IMR-90 (cell line): Measurements from ENCODE around the gene CCDC182. TPM values are rescaled to one million over a fixed set of nuclear protein-coding genes. Genes with fewer than 3 reads are reported as not detected.

ENCODE experiments used
- ATAC-seq: fragments of 200-7000 bp; cut with Tn5 transposase; 2 replicates; pipeline ENCODE4 v1.9.1; 2020; ENCODE audit warnings: low read depth, mild to moderate bottlenecking, moderate library complexity
- BruUV-seq: library from RNA; stranded (reverse); fragments of 400-500 nt; replicated peaks from 2 replicates; lab custom pipeline; 2021; lab: Mats Ljungman, UMichigan
- CTCF ChIA-PET: fragments of 300-600 bp; formaldehyde crosslinking; extraction: SDS; loops from one replicate; lab custom pipeline; 2021; ENCODE audit warnings: antibody characterized with exemption; lab: Yijun Ruan, JAX
- POLR2A ChIA-PET: fragments of 300-600 bp; sonication (Branson Sonifier 250); formaldehyde crosslinking; loops from one replicate; lab custom pipeline; 2022; ENCODE audit warnings: antibody characterized with exemption; ENCODE audit not compliant: unreplicated experiment; lab: Charles Lee
- DNase-seq: peaks from one replicate; pipeline ENCODE4 v3.0.0; 2013
- H2AFZ ChIP-seq: replicated peaks from 2 replicates; pipeline ENCODE3; 2013; ENCODE audit warnings: low read length, mild to moderate bottlenecking; ENCODE audit not compliant: poor library complexity
- H2AK5ac ChIP-seq: 2 replicates; pipeline ENCODE4 v1.6.1; 2013; ENCODE audit warnings: low read depth, low read length, inconsistent platforms
- H2AK9ac ChIP-seq: replicated peaks from 2 replicates; pipeline ENCODE3; 2013; ENCODE audit warnings: mild to moderate bottlenecking, low read depth, low read length, moderate library complexity; ENCODE audit not compliant: poor library complexity
- H2BK120ac ChIP-seq: 2 replicates; pipeline ENCODE4 v1.6.1; 2013; ENCODE audit warnings: low read depth, low read length, inconsistent platforms
- H2BK15ac ChIP-seq: 3 replicates; pipeline ENCODE4 v1.6.1; 2013; ENCODE audit warnings: low read depth, low read length, inconsistent platforms
- H2BK20ac ChIP-seq: 2 replicates; pipeline ENCODE4 v1.6.1; 2013; ENCODE audit warnings: low read depth, mild to moderate bottlenecking, inconsistent platforms, low read length, moderate library complexity
- H2BK5ac ChIP-seq: 2 replicates; pipeline ENCODE4 v1.6.1; 2013; ENCODE audit warnings: mild to moderate bottlenecking, low read depth, low read length, inconsistent platforms; ENCODE audit not compliant: poor library complexity, severe bottlenecking
- H3K14ac ChIP-seq: replicated peaks from 2 replicates; pipeline ENCODE4 v1.6.1; 2013; ENCODE audit warnings: low read depth, low read length, inconsistent platforms
- H3K18ac ChIP-seq: 2 replicates; pipeline ENCODE4 v1.6.1; 2013; ENCODE audit warnings: low read depth, low read length, control low read depth
- H3K23ac ChIP-seq: 2 replicates; pipeline ENCODE4 v1.6.1; 2013; ENCODE audit warnings: low read depth, low read length, inconsistent platforms
- H3K27ac ChIP-seq: 2 replicates; pipeline ENCODE4 v1.5.1; 2013; ENCODE audit warnings: mild to moderate bottlenecking, control low read depth, low read length; ENCODE audit not compliant: insufficient read depth
- H3K27me3 ChIP-seq: 2 replicates; pipeline ENCODE4 v1.6.1; 2013; ENCODE audit warnings: low read length; ENCODE audit not compliant: control insufficient read depth, insufficient read depth
- H3K36me3 ChIP-seq: 2 replicates; pipeline ENCODE4 v1.6.1; 2013; ENCODE audit warnings: low read length, mixed read lengths; ENCODE audit not compliant: control insufficient read depth, insufficient read depth
- H3K4ac ChIP-seq: 2 replicates; pipeline ENCODE4 v1.6.1; 2013; ENCODE audit warnings: low read depth, low read length, inconsistent platforms
- H3K4me1 ChIP-seq: 2 replicates; pipeline ENCODE4 v1.6.1; 2013; ENCODE audit warnings: low read length, mixed read lengths; ENCODE audit not compliant: control insufficient read depth, insufficient read depth
- H3K4me2 ChIP-seq: 2 replicates; pipeline ENCODE4 v1.6.1; 2013; ENCODE audit warnings: low read depth, mild to moderate bottlenecking, control low read depth, low read length, moderate library complexity
- H3K4me3 ChIP-seq: 2 replicates; pipeline ENCODE4 v1.5.1; 2013; ENCODE audit warnings: low read depth, mild to moderate bottlenecking, control low read depth, low read length, moderate library complexity; ENCODE audit not compliant: insufficient read depth
- H3K56ac ChIP-seq: 2 replicates; pipeline ENCODE4 v1.6.1; 2013; ENCODE audit warnings: low read length, inconsistent platforms; ENCODE audit not compliant: insufficient read depth; ENCODE audit errors: extremely low read depth
- H3K79me1 ChIP-seq, 2 experiments: 2 replicates each; pipeline ENCODE4 v1.6.1; 2013; ENCODE audit warnings: low read length in 2 of 2, inconsistent platforms in 1 of 2, low read depth in 1 of 2
- H3K9ac ChIP-seq: 2 replicates; pipeline ENCODE4 v1.6.1; 2013; ENCODE audit warnings: low read depth, low read length, control low read depth
- H3K9me1 ChIP-seq: 2 replicates; pipeline ENCODE4 v1.6.1; 2013; ENCODE audit warnings: low read length, inconsistent platforms; ENCODE audit not compliant: insufficient read depth
- H3K9me3 ChIP-seq: 2 replicates; pipeline ENCODE4 v1.6.1; 2013; ENCODE audit warnings: low read length; ENCODE audit not compliant: control insufficient read depth, insufficient read depth
- H4K20me1 ChIP-seq: 2 replicates; pipeline ENCODE4 v1.6.1; 2013; ENCODE audit warnings: low read length, inconsistent platforms; ENCODE audit not compliant: insufficient read depth
- H4K5ac ChIP-seq: 2 replicates; pipeline ENCODE4 v1.6.1; 2013; ENCODE audit warnings: mild to moderate bottlenecking, low read depth, low read length, control low read depth
- H4K8ac ChIP-seq, 2 experiments: 2 replicates each; pipeline ENCODE4 v1.6.1; 2013; ENCODE audit warnings: low read depth in 2 of 2, low read length in 2 of 2, control low read depth in 1 of 2, inconsistent platforms in 1 of 2
- H4K91ac ChIP-seq: 2 replicates; pipeline ENCODE4 v1.6.1; 2013; ENCODE audit warnings: low read depth, low read length, inconsistent platforms; ENCODE audit not compliant: insufficient read depth
- BHLHE40 ChIP-seq: fragments of 150-350 bp; IDR thresholded peaks from 2 replicates; pipeline ENCODE4 v1.6.1; 2016; ENCODE audit warnings: mild to moderate bottlenecking, low read depth, low read length
- CEBPB ChIP-seq: IDR thresholded peaks from 2 replicates; pipeline ENCODE4 v1.6.1; 2012; ENCODE audit warnings: low read depth, low read length, improper control_type of control experiment
- CHD1 ChIP-seq: IDR thresholded peaks from 2 replicates; pipeline ENCODE4 v1.6.1; 2012; ENCODE audit warnings: low read depth, low read length, improper control_type of control experiment
- CTCF ChIP-seq: conservative IDR thresholded peaks from 2 replicates; pipeline ENCODE4 v1.5.1; 2012; ENCODE audit warnings: mild to moderate bottlenecking, low read depth, low read length, improper control_type of control experiment
- FOS ChIP-seq: fragments of 150-350 bp; IDR thresholded peaks from 2 replicates; pipeline ENCODE4 v1.6.1; 2016; ENCODE audit warnings: low read depth, low read length
- MAFK ChIP-seq: IDR thresholded peaks from 2 replicates; pipeline ENCODE4 v1.6.1; 2012; ENCODE audit warnings: low read depth, low read length, improper control_type of control experiment
- MAZ ChIP-seq: IDR thresholded peaks from 2 replicates; pipeline ENCODE4 v1.6.1; 2012; ENCODE audit warnings: low read depth, mild to moderate bottlenecking, low read length, improper control_type of control experiment, moderate library complexity, borderline replicate concordance
- MXI1 ChIP-seq: IDR thresholded peaks from 2 replicates; pipeline ENCODE4 v1.6.1; 2012; ENCODE audit warnings: low read depth, mild to moderate bottlenecking, low read length, moderate library complexity, borderline replicate concordance
- NFE2L2 ChIP-seq: fragments of 150-350 bp; IDR thresholded peaks from 2 replicates; pipeline ENCODE4 v1.6.1; 2016; ENCODE audit warnings: low read depth, mild to moderate bottlenecking, low read length
- POLR2A ChIP-seq: IDR thresholded peaks from 2 replicates; pipeline ENCODE4 v1.6.1; 2012; ENCODE audit warnings: mild to moderate bottlenecking, low read depth, low read length
- RFX5 ChIP-seq: IDR thresholded peaks from 2 replicates; pipeline ENCODE4 v1.8.0; 2012; ENCODE audit warnings: low read depth, mild to moderate bottlenecking, low read length, moderate library complexity
- SMC3 ChIP-seq: fragments of 150-350 bp; IDR thresholded peaks from 2 replicates; pipeline ENCODE4 v1.6.1; 2016; ENCODE audit warnings: low read depth, mild to moderate bottlenecking, antibody characterized with exemption, low read length, moderate library complexity
- WGBS, 2 experiments: methylation state at CpG; one replicate each; pipeline versions ENCODE4 v1.1.5 to v1.1.7; 2013; ENCODE audit warnings: missing lambda C conversion rate in 2 of 2; ENCODE audit not compliant: insufficient read length in 1 of 2; ENCODE audit errors: extremely low coverage in 2 of 2; 5-methylcytosine and 5-hydroxymethylcytosine counted together
- dilution Hi-C: fragments of 300-500 bp; cut with HindIII; formaldehyde crosslinking; loops from one replicate; pipeline ENCODE4 v1.14.3; 2018; ENCODE audit warnings: low sequenced_read_pairs; ENCODE audit not compliant: unreplicated experiment
- in situ Hi-C: fragments of 300-500 bp; cut with MboI; formaldehyde crosslinking; loops from 3 replicates; pipeline ENCODE4 v1.14.3; 2019; ENCODE audit warnings: low sequenced_read_pairs, inconsistent platforms, mixed read lengths
- intact Hi-C: fragments of 100-400 bp; cut with micrococcal nuclease; formaldehyde crosslinking; loops from 2 replicates; pipeline ENCODE4 v1.10.0; 2022
- polyA plus RNA-seq, 3 experiments: library from polyadenylated mRNA; depleted of rRNA; stranded (reverse); fragments of >200 nt; gene quantifications; 2 replicates each; pipeline ENCODE4 v1.2.3, GENCODE V29; 2012; ENCODE audit warnings: low replicate concordance in 1 of 3
- total RNA-seq: library from RNA; depleted of rRNA; stranded (reverse); fragments of >200 nt; gene quantifications from 2 replicates; pipeline ENCODE4 v1.2.3, GENCODE V29; 2012
- TF ChIP-seq, protein P1 (sequence below): fragments of 150-350 bp; IDR thresholded peaks from 2 replicates; pipeline ENCODE4 v1.6.1; 2017; ENCODE audit warnings: mild to moderate bottlenecking, antibody characterized with exemption, low read length, low read depth

CCDC182 gene
- total and polyA plus RNA-seq, 2 of the 4 experiments (the other 2 are of a cell fraction) = not detected

GRCh38 chr17:57762452-57763395, 17.6 kb upstream of the CCDC182 start:
- H3K23ac ChIP-seq = no peak overlapping the region
- H2BK15ac ChIP-seq = no peak overlapping the region
- no peak overlapping the region for H3K9ac ChIP-seq
- H3K4ac ChIP-seq = no peak overlapping the region
- no peak overlapping the region for H2AFZ ChIP-seq
- intact Hi-C loops = no loop called here
- no peak overlapping the region for H3K4me2 ChIP-seq
- H4K8ac ChIP-seq = no peak overlapping the region
- WGBS, 2 experiments = 46% methylated on average over 10 of the region's 19 CpGs; no CpG with 5 or more reads in 1 of the 2 experiments
- no peaks in the 10 kb centered on the region for H3K9me3 ChIP-seq
- ChIA-PET POLR2A (no interaction called here), CTCF (no interaction called here)
- H4K20me1 ChIP-seq = no peaks in the 10 kb centered on the region
- H3K27me3 ChIP-seq = peaks cover 26% of the 10 kb centered on the region
- BruUV-seq = no TSS peak
- dilution Hi-C loops = no loop called here
- ATAC-seq (no peak), DNase-seq (no peak)
- H3K79me1 ChIP-seq = no peaks in the 10 kb centered on the region
- no peak overlapping the region for H4K91ac ChIP-seq
- no peak overlapping the region for H4K5ac ChIP-seq
- H2AK9ac ChIP-seq = no peak overlapping the region
- no peak overlapping the region for H3K14ac ChIP-seq
- no peak overlapping the region for H2AK5ac ChIP-seq
- no peak overlapping the region for H3K18ac ChIP-seq
- H3K56ac ChIP-seq = no peak overlapping the region
- no peak overlapping the region for H3K27ac ChIP-seq
- H3K9me1 ChIP-seq = no peaks in the 10 kb centered on the region
- in situ Hi-C loops = no loop called here
- H2BK5ac ChIP-seq = no peak overlapping the region
- no peak overlapping the region for H2BK120ac ChIP-seq
- no peak overlapping the region for H2BK20ac ChIP-seq
- H3K36me3 ChIP-seq = no peaks in the 10 kb centered on the region
- H3K4me1 ChIP-seq = no peaks in the 10 kb centered on the region
- no peak for TF ChIP-seq SMC3
- no peak for TF ChIP-seq RFX5
- no peak for TF ChIP-seq MXI1
- TF ChIP-seq CEBPB = no peak
- TF ChIP-seq CHD1 = no peak
- TF ChIP-seq MAFK = no peak
- no peak for TF ChIP-seq FOS
- TF ChIP-seq, protein P1, sequence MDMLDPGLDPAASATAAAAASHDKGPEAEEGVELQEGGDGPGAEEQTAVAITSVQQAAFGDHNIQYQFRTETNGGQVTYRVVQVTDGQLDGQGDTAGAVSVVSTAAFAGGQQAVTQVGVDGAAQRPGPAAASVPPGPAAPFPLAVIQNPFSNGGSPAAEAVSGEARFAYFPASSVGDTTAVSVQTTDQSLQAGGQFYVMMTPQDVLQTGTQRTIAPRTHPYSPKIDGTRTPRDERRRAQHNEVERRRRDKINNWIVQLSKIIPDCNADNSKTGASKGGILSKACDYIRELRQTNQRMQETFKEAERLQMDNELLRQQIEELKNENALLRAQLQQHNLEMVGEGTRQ = no peak
- TF ChIP-seq BHLHE40 = no peak
- TF ChIP-seq NFE2L2 = no peak
- no peak for TF ChIP-seq POLR2A
- TF ChIP-seq MAZ = no peak
- TF ChIP-seq CTCF = no peak
- H3K4me3 ChIP-seq = no peak overlapping the region
